ENCODE results near the gene RPS4Y1.

Gene RPS4Y1

GRCh38 chrY:2835230-2835629, 6.2 kb upstream of the RPS4Y1 start:
- DNase-seq (ENCODE audit: low read depth) = no peak
- H3K4me3 ChIP-seq (ENCODE audit: low read length) = no peak overlapping the region
- TF ChIP-seq CTCF (conservative IDR thresholded peaks at IDR 0.05; ENCODE audit: low read depth, low read length) = no peak

- no peak overlapping the region for H3K4me3 ChIP-seq (ENCODE audit: low read length)
- TF ChIP-seq CTCF (conservative IDR thresholded peaks at IDR 0.05; ENCODE audit: low read depth, low read length) = no peak
- no peak for DNase-seq (ENCODE audit: low read depth)
These were observed 4.3 kb upstream of the RPS4Y1 start for GRCh38 chrY:2837078-2837477.

GRCh38 chrY:2837932-2838331, 3.5 kb upstream of the RPS4Y1 start:
- TF ChIP-seq CTCF (conservative IDR thresholded peaks at IDR 0.05; ENCODE audit: low read depth, low read length) = no peak
- H3K4me3 ChIP-seq (ENCODE audit: low read length) = no peak overlapping the region
- no peak for DNase-seq (ENCODE audit: low read depth)

GRCh38 chrY:2846791-2847190, 5.4 kb downstream of the RPS4Y1 start:
- no peak for TF ChIP-seq CTCF (conservative IDR thresholded peaks at IDR 0.05; ENCODE audit: low read depth, low read length)
- no peak overlapping the region for H3K4me3 ChIP-seq (ENCODE audit: low read length)
- DNase-seq (ENCODE audit: low read depth) = no peak

- DNase-seq (ENCODE audit: low read depth) = no peak
- H3K4me3 ChIP-seq (ENCODE audit: low read length) = no peak overlapping the region
- no peak for TF ChIP-seq CTCF (conservative IDR thresholded peaks at IDR 0.05; ENCODE audit: low read depth, low read length)
These were observed 7.0 kb downstream of the RPS4Y1 start for GRCh38 chrY:2848384-2848783.

GRCh38 chrY:2849368-2849767, 8.0 kb downstream of the RPS4Y1 start:
- no peak for DNase-seq (ENCODE audit: low read depth)
- H3K4me3 ChIP-seq (ENCODE audit: low read length) = no peak overlapping the region
- TF ChIP-seq CTCF (conservative IDR thresholded peaks at IDR 0.05; ENCODE audit: low read depth, low read length) = no peak

- no peak for DNase-seq (ENCODE audit: low read depth)
- TF ChIP-seq CTCF (conservative IDR thresholded peaks at IDR 0.05; ENCODE audit: low read depth, low read length) = no peak
These were observed 12.9 kb downstream of the RPS4Y1 start for GRCh38 chrY:2854145-2854774.

More at GRCh38 chrY:2854145-2854774, 12.9 kb downstream of the RPS4Y1 start:
- no peak overlapping the region for H3K4me3 ChIP-seq (ENCODE audit: low read length)
